ENCODE results near the gene ANKRD2. TPM values are rescaled to one million over a fixed set of nuclear protein-coding genes. Genes with fewer than 3 reads are reported as not detected.
A peak's percentile ranks its signal among the peaks of the same experiment; 100 is the strongest.

The ANKRD2 gene
- total RNA-seq, 2 experiments from 2014 or later, result 0.15 TPM; not detected in 1

DNA sequence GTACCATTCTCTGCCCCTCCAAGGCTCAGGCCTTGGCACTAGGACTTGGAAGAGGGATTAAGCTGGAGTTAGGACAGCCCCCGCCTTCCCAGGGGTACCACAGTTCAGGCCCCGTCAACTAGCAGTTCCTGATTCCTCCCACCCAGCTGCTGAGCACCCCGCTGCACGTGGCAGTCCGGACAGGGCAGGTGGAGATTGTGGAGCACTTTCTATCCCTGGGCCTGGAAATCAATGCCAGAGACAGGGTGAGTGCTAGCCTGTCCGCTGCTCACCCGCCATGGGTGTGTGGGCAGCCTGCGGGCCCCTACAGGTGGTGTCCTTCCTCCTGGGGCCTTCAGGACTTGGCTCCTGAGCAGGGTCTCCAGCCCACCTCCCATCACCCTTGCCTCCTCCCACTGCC, 9.6 kb downstream of the ANKRD2 start:
- Mint-ChIP-seq H3K27me3 (peaks cover 2% of the 10 kb centered on the region), H3K4me1 (no peaks in the 10 kb centered on the region), H3K9me3 (no peaks in the 10 kb centered on the region), H3K27ac (no peak overlapping the region), H3K4me3 (no peak overlapping the region), H3K36me3 (ENCODE audit: low read depth) (no peaks in the 10 kb centered on the region)
- DNase-seq, result no peak
- ChIA-PET POLR2A (interaction anchor here (0.6 kb wide), 1 partner anchor 571 kb away, joined by 3 read pairs; no protein-coding TSS in a partner anchor), CTCF (interaction anchor here (4.1 kb wide), 1 partner anchor 11 kb away, joined by 15 read pairs; the partner anchor contains the start of gene ANKRD2)

DNA sequence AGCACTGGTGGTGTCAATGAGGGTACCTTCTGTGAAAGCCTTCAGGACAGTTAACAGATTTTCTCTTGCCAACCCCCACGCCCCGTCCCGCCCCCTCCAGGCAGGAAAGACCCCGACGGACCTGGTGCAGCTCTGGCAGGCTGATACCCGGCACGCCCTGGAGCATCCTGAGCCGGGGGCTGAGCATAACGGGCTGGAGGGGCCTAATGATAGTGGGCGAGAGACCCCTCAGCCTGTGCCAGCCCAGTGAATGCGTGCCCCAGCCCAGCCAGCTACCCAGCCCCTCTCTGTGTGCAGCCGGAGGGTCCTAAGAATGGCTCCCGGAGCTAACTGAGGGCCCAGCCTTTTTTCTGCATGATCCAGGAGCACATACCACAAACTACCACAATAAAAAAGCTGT, 10.9 kb downstream of the ANKRD2 start:
- no peak for DNase-seq
- POLR2A ChIA-PET, result interaction anchor here (1.2 kb wide), 1 partner anchor 8 kb away, joined by 3 read pairs; no protein-coding TSS in a partner anchor
- Mint-ChIP-seq H3K4me1 (no peaks in the 10 kb centered on the region), H3K9me3 (no peaks in the 10 kb centered on the region), H3K4me3 (no peak overlapping the region), H3K27ac (no peak overlapping the region), H3K27me3 (peaks cover 2% of the 10 kb centered on the region), H3K36me3 (ENCODE audit: low read depth) (no peaks in the 10 kb centered on the region)
- CTCF ChIA-PET, result interaction anchor here (2.6 to 4.1 kb wide), 2 partner anchors 12 kb away, joined by 14 to 15 read pairs; partner anchors contain the start of gene ANKRD2

- peaks cover 2% of the 10 kb centered on the region for H3K27me3 Mint-ChIP-seq
- no peak within 1 kb of the TSS for H3K4me3 Mint-ChIP-seq
- H3K9me3 Mint-ChIP-seq, result no peaks in the 10 kb centered on the region
- no peaks in the 10 kb centered on the region for H3K36me3 Mint-ChIP-seq (ENCODE audit: low read depth)
- H3K4me1 Mint-ChIP-seq, result peaks cover 1% of the 10 kb centered on the region
- ChIA-PET POLR2A (interaction anchor here (1.0 to 1.2 kb wide), 2 partner anchors 8 to 12 kb away, joined by 3 read pairs; partner anchors contain the start of gene ANKRD2), CTCF (interaction anchor here (1.0 to 2.6 kb wide), 3 partner anchors 8 to 51 kb away, joined by 3 to 14 read pairs (median 4); partner anchors contain the start of gene ANKRD2)
- no peak for DNase-seq
- H3K27ac Mint-ChIP-seq, result no peak within 1 kb of the TSS
These were observed 11.7 kb downstream of the ANKRD2 start, which contains the start of gene HOGA1 for GRCh38 chr10:97584060-97584797. Gene HOGA1 (plus strand): TSS chr10:97584389. CDS start chr10:97584704, 315 bp downstream.

- peaks cover 2% of the 10 kb centered on the region for H3K27me3 Mint-ChIP-seq
- no peak overlapping the region for H3K4me3 Mint-ChIP-seq
- no peak overlapping the region for H3K27ac Mint-ChIP-seq
- no peaks in the 10 kb centered on the region for H3K9me3 Mint-ChIP-seq
- ChIA-PET POLR2A (interaction anchor here (1.0 to 1.2 kb wide), 2 partner anchors 9 to 13 kb away, joined by 3 read pairs; partner anchors contain the start of gene ANKRD2), CTCF (interaction anchor here (1.0 to 2.6 kb wide), 3 partner anchors 9 to 51 kb away, joined by 3 to 14 read pairs (median 4); partner anchors contain the start of gene ANKRD2)
- H3K36me3 Mint-ChIP-seq (ENCODE audit: low read depth), result no peaks in the 10 kb centered on the region
- DNase-seq, result no peak
- peaks cover 6% of the 10 kb centered on the region for H3K4me1 Mint-ChIP-seq
These were observed 12.3 kb downstream of the ANKRD2 start for GRCh38 chr10:97584798-97585438.

- ChIA-PET CTCF (interaction anchor here (1.2 to 2.6 kb wide), 2 partner anchors 14 to 52 kb away, joined by 4 to 14 read pairs; partner anchors contain the start of gene ANKRD2), POLR2A (no interaction called here)
- H3K27ac Mint-ChIP-seq, result no peak overlapping the region
- H3K9me3 Mint-ChIP-seq, result no peaks in the 10 kb centered on the region
- DNase-seq, result no peak
- peaks cover 2% of the 10 kb centered on the region for H3K27me3 Mint-ChIP-seq
- H3K36me3 Mint-ChIP-seq (ENCODE audit: low read depth), result no peaks in the 10 kb centered on the region
- H3K4me1 Mint-ChIP-seq, result peaks cover 11% of the 10 kb centered on the region
- H3K4me3 Mint-ChIP-seq, result no peak overlapping the region
These were observed 12.8 kb downstream of the ANKRD2 start for GRCh38 chr10:97585439-97585811.

DNA sequence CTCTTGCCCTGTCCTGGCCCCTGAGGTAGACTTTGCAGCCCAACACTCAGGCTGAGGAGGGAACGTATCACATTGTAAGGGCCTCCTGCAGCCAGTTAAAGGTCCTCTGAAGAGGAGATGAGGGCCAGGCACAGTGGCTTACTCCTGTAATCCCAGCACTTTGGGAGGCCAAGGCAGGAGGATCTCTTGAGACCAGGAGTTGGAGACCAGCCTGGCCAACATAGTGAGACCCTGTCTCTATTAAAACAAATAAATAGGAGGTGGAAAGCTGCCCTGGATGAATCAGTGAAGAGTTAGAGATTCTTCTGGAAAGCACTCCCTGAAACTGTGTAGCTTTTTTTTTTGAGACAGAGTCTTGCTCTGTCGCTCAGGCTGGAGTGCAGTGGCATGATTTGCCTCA, 14.6 kb downstream of the ANKRD2 start:
- H3K36me3 Mint-ChIP-seq (ENCODE audit: low read depth), result no peaks in the 10 kb centered on the region
- H3K27me3 Mint-ChIP-seq, result peaks cover 2% of the 10 kb centered on the region
- ChIA-PET POLR2A (no interaction called here), CTCF (no interaction called here)
- peaks cover 18% of the 10 kb centered on the region for H3K4me1 Mint-ChIP-seq
- DNase-seq, result no peak
- H3K9me3 Mint-ChIP-seq, result no peaks in the 10 kb centered on the region
- no peak overlapping the region for H3K4me3 Mint-ChIP-seq
- no peak overlapping the region for H3K27ac Mint-ChIP-seq

DNA sequence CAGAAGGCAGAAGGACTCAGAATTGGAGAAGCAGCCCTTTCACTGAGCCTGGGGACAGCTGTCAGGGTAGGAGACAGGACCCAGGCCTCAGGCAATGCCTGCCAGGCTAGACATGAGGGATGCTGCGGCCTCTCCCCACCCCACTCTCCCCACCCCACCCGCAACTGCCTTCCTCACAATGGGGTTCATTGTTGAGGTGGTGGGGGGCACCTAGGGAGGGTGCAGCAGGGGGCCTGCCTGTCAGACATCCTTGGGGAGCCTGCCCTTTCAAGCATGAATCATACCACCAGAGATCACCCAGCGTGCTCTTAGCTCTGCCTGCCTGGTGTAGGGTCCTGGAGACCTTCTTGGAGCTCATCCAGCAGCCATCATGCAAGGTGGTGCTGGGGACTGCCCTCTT, 16.9 kb downstream of the ANKRD2 start, which contains the start of gene C10orf62:
TSS of gene C10orf62 (plus strand) at position 243 of the 400 bp plus-strand sequence. CDS start 177 bp downstream, outside the sequence.
- ChIA-PET POLR2A (interaction anchor here (0.9 kb wide), 1 partner anchor 43 kb away, joined by 3 read pairs; no protein-coding TSS in a partner anchor), CTCF (interaction anchor here (1.1 to 1.6 kb wide), 2 partner anchors 18 to 125 kb away, joined by 3 to 6 read pairs; partner anchors contain the start of gene ANKRD2)
- no peak within 1 kb of the TSS for H3K4me3 Mint-ChIP-seq
- peaks cover 18% of the 10 kb centered on the region for H3K4me1 Mint-ChIP-seq
- DNase-seq, result no peak
- H3K27ac Mint-ChIP-seq, result no peak within 1 kb of the TSS
- H3K36me3 Mint-ChIP-seq (ENCODE audit: low read depth), result no peaks in the 10 kb centered on the region
- H3K27me3 Mint-ChIP-seq, result peaks cover 2% of the 10 kb centered on the region
- H3K9me3 Mint-ChIP-seq, result no peaks in the 10 kb centered on the region

DNA sequence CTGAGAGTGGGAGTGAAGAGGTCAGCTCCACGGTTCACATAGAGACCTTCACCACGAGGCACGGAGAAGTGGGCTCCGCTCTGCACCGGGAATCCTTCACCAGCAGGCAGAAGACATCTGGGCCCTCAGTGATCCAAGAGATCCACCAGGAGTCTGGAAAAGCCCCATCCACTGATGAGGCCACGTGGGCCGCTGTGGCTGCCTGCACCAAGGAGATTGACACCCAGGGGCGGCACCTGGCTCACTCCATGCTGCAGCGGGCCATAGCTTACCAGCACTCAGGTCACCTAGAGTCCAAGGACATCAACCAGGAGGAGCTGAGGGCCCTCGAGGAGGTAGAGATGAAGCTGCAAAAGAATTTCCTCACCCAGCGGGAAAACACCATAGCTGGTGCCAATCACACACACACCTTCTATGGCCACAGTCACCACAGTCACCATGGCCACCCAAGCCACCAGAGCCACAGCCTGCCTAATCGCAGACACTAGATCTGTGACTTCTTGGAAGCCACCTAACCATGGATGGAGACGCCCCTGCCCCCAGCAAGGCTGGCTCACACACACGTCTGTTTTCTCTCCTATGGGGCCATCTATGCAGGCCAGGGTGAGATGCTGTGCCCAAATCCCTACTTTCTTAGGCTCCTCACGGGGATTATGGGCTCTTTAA, 17.6 kb downstream of the ANKRD2 start:
- Mint-ChIP-seq H3K27ac (no peak overlapping the region), H3K9me3 (no peaks in the 10 kb centered on the region), H3K4me1 (peaks cover 18% of the 10 kb centered on the region), H3K27me3 (peaks cover 2% of the 10 kb centered on the region), H3K4me3 (no peak overlapping the region), H3K36me3 (ENCODE audit: low read depth) (no peaks in the 10 kb centered on the region)
- POLR2A ChIA-PET, result interaction anchor here (0.9 to 1.6 kb wide), 2 partner anchors 11 to 44 kb away, joined by 3 read pairs; no protein-coding TSS in a partner anchor
- CTCF ChIA-PET, result interaction anchor here (1.1 to 1.6 kb wide), 2 partner anchors 18 to 126 kb away, joined by 3 to 6 read pairs; partner anchors contain the start of gene ANKRD2
- peak; percentile 73 for DNase-seq

DNA sequence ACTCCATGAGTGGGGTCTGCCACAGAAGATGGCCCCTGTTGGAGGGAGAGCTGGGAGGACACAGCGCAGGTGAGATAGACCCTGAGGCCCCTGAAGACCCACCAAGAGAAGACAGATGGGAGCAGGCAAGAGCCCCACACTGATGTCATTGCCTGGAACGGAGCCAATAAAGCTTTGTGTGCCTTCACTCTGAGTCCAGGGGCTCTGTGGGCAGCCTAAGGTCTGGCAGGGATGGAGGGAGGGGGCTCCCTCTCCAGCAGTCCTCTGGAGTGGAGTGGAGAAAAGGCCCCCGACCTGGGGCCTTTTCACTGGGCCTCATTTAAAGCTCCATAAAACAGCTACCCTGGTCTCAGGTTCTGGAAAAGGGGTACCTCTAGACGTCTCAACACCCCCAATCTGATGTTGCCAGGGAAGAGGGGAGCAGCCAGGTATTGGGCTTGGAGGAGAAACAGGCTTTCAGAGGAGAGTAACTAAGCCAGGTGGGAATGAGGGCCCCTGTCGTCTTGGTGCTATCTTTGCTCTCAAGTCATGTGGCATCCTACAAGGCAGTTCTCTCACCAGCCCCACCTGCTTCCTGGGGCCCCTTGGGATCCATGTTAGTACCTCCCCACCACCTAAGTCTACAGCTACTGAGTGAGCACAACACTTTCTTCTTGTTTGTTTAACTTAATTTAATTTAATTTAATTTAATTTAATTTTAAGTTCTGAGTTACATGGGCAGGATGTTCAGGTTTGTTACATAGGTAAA, 18.3 kb downstream of the ANKRD2 start:
- POLR2A ChIA-PET, result interaction anchor here (1.6 kb wide), 1 partner anchor 10 kb away, joined by 3 read pairs; no protein-coding TSS in a partner anchor
- DNase-seq, result no peak
- H3K9me3 Mint-ChIP-seq, result no peaks in the 10 kb centered on the region
- no peaks in the 10 kb centered on the region for H3K36me3 Mint-ChIP-seq (ENCODE audit: low read depth)
- H3K27me3 Mint-ChIP-seq, result peaks cover 2% of the 10 kb centered on the region
- no peak overlapping the region for H3K27ac Mint-ChIP-seq
- CTCF ChIA-PET, result interaction anchor here (0.7 to 0.8 kb wide), 2 partner anchors 14 to 444 kb away, joined by 3 to 5 read pairs; no protein-coding TSS in a partner anchor
- no peak overlapping the region for H3K4me3 Mint-ChIP-seq
- peaks cover 18% of the 10 kb centered on the region for H3K4me1 Mint-ChIP-seq

DNA sequence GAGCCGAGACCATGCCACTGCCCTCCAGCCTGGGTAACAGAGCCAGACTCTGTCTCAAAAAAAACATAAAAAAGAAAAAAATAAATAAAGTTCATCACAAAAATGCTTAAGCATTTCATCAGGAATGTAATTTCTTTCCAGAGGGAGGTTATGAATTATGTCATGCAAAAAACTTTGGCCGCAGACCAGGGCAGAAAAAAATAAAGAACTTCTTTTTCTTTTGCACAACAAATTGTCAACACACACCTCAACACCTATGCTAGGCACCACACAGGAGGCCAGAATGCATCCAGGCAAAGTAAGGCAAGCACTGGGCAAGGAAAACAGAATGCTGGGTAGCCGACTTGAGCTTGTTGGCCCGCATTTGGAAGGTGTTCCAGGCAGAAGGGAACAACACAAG, 20.8 kb downstream of the ANKRD2 start:
- H3K27ac Mint-ChIP-seq, result no peak overlapping the region
- ChIA-PET CTCF (interaction anchor here (1.7 kb wide), 1 partner anchor 21 kb away, joined by 4 read pairs; the partner anchor contains the start of gene ANKRD2), POLR2A (no interaction called here)
- H3K4me3 Mint-ChIP-seq, result no peak overlapping the region
- H3K9me3 Mint-ChIP-seq, result no peaks in the 10 kb centered on the region
- H3K27me3 Mint-ChIP-seq, result no peaks in the 10 kb centered on the region
- H3K4me1 Mint-ChIP-seq, result peaks cover 18% of the 10 kb centered on the region
- H3K36me3 Mint-ChIP-seq (ENCODE audit: low read depth), result no peaks in the 10 kb centered on the region
- DNase-seq, result no peak

DNA sequence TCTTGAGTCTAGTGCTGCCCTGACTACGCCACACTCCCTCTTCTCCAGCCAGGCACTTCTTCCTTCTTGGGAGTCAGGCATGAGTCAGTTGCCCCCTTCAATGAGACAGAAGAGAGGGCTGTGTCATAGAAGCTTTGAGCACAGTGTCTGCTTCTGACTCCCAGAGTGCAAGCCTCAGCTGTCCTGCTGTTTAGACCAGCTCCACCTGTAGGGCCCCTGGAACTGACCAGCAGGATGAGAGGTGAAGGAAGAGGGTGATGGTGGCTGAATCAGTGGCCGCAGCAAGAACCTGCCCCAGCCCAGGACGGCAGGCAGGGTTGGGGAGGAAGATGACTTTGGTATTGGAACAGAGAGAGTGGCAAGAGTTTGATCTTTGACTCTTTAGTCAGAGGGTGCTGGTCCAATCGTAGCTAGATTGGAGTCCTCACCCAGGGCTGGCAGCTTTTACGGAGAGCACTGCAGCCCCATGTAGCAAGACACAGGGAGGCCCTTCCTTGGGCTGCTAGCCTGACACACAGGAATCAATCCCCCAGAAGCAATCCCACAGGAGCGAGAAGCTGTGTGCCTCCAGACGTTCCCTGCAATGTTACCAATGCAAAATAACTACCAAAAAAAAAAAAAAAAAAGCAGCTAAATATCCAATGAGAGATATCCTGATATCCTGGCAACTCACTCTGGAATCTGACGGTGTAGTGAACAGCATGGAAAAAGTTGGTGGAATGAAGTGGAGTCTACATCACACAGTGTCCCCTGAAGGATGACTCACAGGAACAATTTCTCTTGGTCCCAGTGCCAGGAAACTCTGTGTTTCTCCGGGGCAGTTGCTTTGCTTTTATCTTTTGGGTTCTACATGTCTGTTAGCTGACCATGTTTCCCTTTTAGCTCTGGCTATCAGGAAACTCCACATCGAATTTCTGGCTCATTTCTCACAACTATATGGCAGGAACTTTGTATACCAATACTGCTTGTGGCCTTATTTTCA, 23.8 kb downstream of the ANKRD2 start:
- H3K36me3 Mint-ChIP-seq (ENCODE audit: low read depth), result no peaks in the 10 kb centered on the region
- DNase-seq, result no peak
- H3K4me3 Mint-ChIP-seq, result no peak overlapping the region
- H3K4me1 Mint-ChIP-seq, result no peaks in the 10 kb centered on the region
- ChIA-PET POLR2A (no interaction called here), CTCF (interaction anchor here (1.1 kb wide), 1 partner anchor 25 kb away, joined by 3 read pairs; no protein-coding TSS in a partner anchor)
- no peaks in the 10 kb centered on the region for H3K27me3 Mint-ChIP-seq
- H3K27ac Mint-ChIP-seq, result no peak overlapping the region
- no peaks in the 10 kb centered on the region for H3K9me3 Mint-ChIP-seq
